AG09309 (cell line): ENCODE data around the gene SMIM38.

Experiments
- DNase-seq: peaks from one replicate; pipeline ENCODE4 v3.0.0-alpha.2; 2010; ENCODE audit warnings: low read depth
- H3K4me3 ChIP-seq: 2 replicates; pipeline ENCODE4 v1.5.1; 2011; ENCODE audit warnings: mild to moderate bottlenecking, low read depth, low read length, moderate library complexity; ENCODE audit not compliant: control insufficient read depth
- TF ChIP-seq, protein P1 (sequence below): IDR thresholded peaks from 2 replicates; pipeline ENCODE4 v1.5.1; 2011; ENCODE audit warnings: mild to moderate bottlenecking, low read depth, low read length, inconsistent platforms; ENCODE audit not compliant: insufficient read depth, control insufficient read depth; ENCODE audit errors: missing control alignments

SMIM38 gene

DNA sequence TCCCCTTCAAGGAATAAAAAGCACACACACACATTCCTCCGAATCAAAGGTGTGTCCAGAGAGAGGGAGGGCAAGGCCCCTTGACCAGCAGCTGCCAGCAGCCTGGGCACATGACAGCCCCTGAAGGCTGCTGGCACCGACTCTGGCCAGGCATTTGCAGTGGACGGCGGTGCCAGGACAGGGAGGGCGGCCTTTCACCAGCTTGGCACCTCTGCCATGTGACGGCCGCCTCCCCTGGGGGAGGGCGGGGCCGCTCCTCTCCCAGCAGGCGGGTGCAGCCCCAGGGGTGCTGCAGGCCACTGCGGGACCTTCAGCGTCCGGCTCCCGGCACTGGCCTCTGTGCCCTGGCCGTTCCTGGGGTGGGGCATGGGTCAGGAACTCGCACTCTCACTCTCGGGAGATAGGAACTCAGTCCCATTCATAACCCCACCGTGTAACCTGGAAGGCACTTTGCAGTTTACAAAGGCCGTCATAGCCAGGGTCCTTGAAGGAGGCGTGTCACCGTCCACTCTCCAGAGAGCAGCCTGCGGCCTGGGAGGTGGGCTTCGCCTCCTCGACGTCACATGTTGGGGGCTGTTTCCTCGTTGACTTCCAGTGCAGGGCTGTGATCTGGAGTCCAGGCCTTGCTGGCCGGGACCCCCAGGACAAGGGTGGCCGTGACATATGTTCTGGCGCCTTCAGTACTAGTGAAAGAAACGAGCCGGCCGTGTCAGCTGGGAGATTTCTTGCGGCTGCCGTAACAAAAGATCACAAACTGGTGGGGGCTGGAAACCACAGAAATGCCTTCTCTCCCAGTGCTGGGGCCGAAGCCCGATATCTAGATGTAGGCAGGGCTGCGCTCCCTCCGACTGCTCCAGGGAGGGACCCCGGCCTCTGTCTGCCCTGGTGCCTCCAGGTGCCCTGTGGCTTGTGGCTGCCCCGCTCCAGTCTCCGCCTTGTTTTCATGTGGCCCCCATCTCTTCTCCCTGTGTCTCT, 39.9 kb upstream of the SMIM38 start:
- H3K4me3 ChIP-seq: no peak overlapping the region
- TF ChIP-seq, protein P1, sequence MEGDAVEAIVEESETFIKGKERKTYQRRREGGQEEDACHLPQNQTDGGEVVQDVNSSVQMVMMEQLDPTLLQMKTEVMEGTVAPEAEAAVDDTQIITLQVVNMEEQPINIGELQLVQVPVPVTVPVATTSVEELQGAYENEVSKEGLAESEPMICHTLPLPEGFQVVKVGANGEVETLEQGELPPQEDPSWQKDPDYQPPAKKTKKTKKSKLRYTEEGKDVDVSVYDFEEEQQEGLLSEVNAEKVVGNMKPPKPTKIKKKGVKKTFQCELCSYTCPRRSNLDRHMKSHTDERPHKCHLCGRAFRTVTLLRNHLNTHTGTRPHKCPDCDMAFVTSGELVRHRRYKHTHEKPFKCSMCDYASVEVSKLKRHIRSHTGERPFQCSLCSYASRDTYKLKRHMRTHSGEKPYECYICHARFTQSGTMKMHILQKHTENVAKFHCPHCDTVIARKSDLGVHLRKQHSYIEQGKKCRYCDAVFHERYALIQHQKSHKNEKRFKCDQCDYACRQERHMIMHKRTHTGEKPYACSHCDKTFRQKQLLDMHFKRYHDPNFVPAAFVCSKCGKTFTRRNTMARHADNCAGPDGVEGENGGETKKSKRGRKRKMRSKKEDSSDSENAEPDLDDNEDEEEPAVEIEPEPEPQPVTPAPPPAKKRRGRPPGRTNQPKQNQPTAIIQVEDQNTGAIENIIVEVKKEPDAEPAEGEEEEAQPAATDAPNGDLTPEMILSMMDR: no peak
- DNase-seq: no peak

DNA sequence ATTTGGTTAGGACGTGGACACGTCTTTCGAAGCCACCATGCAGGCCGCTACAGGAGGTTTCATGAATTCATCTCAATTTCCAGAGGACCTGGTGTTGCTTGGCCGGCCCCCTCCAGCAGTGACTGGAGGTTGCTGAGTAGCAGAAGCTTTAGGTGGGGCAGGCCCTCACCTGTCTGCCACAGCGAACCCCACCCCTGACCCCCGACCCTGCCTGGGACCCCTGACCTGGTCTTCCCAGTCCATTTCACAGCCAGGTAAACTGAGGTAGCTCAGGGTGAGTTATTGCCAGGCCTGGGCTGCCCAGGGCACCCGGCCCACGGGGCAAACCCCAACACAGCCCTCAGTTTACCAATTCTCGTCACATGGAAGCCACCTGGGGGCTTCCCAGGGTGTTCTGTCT, 39.1 kb upstream of the SMIM38 start:
- H3K4me3 ChIP-seq: no peak overlapping the region
- no peak for DNase-seq
- TF ChIP-seq, protein P1: no peak

DNA sequence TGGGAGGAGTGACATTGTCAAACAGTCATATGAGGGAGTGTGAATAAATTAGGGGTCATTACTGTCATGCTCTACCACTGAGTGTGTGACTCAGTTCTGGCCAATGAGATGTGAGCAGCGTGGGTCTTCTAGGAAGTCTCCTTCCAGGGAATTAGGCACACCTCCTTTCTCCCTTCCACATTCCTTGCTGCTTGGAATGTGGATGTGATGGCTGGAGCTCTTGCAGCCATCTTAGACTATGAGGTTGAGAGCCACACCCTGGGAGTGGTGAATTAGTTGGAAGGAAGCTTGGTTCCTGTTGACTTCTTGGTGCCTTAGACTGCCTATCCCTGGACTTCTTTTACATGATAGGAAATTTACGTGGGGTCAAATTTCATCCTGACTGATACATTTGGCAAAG, 36.5 kb upstream of the SMIM38 start:
- H3K4me3 ChIP-seq: no peak overlapping the region
- TF ChIP-seq, protein P1: no peak
- DNase-seq: no peak

DNA sequence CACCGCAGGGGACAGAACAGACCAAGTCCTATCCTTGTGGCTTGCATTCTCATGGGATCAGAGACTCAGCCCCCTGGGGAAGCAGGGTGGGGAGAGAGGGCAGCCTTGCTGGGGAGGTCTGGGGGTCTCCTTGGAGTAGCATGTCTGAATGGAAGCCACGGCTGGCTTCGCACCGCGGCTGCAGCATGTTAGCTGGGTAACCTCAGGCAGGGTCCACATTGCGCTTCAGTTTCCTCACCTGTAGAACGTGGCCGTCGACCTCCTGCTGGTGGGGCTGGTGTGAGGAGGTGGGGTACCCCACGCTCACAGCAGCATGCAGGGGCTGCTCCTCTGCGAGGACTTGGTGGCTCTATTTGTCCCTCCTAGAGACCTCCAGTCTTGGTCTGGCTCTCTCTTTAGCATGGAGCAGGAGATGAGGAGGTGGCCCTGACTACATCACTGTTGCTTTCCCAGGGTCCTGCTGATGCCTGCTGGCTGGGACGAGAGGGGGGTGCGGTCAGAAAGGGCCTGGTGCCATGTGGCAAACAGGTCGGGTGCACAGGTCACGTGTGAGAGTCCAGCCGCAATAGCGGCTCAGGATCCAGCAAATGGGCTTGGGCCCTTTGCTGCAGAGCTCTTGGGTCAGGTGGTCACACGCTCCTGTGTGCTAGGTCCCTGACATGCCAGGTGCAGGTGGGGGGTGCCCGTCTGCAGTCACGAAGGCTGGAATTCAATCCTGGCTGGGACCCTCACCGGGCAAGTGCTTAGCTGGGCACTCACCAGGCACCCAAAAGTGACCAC, 35.4 kb upstream of the SMIM38 start:
- no peak for DNase-seq
- no peak overlapping the region for H3K4me3 ChIP-seq
- TF ChIP-seq, protein P1: no peak

DNA sequence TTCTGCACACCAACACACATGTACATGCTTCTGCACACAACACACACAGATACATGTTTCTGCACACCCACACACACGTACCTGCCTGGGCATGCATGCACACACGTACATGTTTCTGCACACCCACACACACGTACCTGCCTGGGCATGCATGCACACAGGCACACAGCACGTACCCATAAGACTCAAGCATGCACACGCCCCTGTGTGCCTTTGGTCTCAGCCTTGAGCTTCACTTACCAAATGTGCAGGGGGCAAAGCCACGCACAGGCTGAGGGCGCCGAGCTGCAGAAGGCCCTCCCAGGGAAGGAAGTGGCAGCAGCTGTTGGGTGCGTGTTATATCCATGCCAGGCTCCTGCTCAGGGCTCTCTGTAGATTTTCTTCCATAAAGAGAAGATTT, 34.7 kb upstream of the SMIM38 start:
- H3K4me3 ChIP-seq: no peak overlapping the region
- TF ChIP-seq, protein P1: no peak
- DNase-seq: no peak

DNA sequence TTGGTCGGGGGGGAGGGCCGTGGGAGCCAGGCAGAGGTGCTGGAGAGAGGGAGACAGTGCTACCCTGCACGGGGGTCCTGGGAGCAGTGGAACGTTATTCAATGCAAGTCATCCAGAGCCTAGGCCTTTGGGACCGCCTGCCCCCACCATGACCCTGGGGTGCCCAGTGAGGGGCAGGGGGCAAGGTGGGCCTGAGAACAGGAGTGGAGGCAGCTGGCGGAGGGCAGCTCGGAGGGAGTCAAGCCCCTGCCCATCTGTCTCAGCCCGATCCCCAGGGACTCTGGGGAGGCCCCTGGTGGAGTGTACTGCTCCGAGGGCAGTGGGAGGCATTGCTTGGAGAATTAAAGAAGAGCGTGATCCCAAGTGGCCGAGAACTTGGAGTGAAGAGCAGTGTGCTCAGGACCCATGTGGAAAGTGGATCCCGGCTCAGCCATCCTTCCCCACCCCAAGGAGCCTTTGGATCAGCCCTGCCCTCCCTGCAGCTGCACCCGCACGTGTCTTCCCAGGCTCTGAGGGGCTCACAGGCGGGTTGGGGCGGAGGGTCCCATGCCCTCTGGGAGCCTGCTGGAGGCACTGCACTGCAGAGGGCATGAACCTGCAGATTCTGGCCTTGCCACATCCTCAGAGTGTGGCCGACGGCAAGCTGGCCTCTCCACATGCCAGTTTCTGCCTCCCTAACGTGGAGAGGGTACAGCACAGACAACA, 34.0 kb upstream of the SMIM38 start:
- no peak for DNase-seq
- H3K4me3 ChIP-seq: no peak overlapping the region

More for the DNA sequence above, 34.0 kb upstream of the SMIM38 start:
- TF ChIP-seq, protein P1: no peak
